Measurements from ENCODE around the gene CRB2. TPM values are rescaled to one million over a fixed set of nuclear protein-coding genes. Genes with fewer than 3 reads are reported as not detected.
A peak's percentile ranks its signal among the peaks of the same experiment; 100 is the strongest.

The CRB2 gene
- 0.17 and 0.65 TPM in 2 replicates for total RNA-seq

- DNase-seq (ENCODE audit: low read depth), result no peak
Measured at GRCh38 chr9:123355761-123356431, at the start of gene CRB2. Gene CRB2 (plus strand): TSS chr9:123356197. CDS start chr9:123356261, 64 bp downstream.

GRCh38 chr9:123309611-123310010 lies 46.4 kb upstream of the CRB2 start:
- peak; percentile 5 for DNase-seq (ENCODE audit: low read depth)

GRCh38 chr9:123310551-123311249 lies 45.3 kb upstream of the CRB2 start:
- no peak for DNase-seq (ENCODE audit: low read depth)

DNA sequence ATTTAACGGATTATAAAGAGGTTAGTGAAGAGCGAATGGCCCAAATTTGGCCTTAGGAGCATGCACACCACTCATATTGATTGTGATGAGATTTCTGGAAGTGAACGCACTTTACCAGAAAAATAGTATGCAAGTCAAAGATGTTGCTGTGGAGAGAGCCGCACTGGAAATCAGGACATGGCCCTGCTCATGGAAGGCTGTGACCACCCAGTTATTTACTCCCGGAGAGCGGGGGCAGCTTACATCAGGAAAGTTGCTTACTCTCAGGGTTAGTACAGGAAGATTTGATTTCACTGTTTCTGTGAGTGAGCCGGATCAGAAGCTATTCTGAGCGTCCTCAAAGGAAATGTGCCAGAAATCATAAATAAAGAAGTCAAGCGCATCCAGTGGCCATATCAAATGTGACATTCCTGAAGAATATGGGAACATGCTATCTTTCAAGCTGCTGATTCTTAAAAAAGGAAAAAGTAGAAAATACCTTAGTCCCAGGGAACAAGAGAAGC lies 44.7 kb upstream of the CRB2 start:
- no peak for DNase-seq (ENCODE audit: low read depth)

- no peak for DNase-seq (ENCODE audit: low read depth)
Measured at GRCh38 chr9:123312306-123312877, 43.6 kb upstream of the CRB2 start.

DNA sequence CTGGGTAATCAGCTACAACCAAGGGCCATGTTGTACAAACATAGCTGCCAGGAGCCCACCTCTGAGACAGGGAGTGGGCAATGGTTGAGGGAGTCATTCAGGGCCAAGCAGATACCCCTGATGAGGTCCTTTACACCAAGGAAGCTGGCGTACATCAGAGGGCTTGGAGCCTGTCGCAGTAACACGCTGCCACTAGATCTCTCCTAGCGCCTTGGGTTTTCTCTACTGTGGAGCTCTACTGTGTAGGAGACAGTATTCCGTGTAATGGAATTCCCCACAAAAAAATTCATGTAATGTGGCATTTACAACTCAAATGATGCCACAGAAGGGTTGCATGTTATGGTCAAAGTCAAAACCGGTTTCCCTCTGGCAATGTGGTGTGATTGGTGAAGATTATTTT lies 41.4 kb upstream of the CRB2 start:
- no peak for DNase-seq (ENCODE audit: low read depth)

DNA sequence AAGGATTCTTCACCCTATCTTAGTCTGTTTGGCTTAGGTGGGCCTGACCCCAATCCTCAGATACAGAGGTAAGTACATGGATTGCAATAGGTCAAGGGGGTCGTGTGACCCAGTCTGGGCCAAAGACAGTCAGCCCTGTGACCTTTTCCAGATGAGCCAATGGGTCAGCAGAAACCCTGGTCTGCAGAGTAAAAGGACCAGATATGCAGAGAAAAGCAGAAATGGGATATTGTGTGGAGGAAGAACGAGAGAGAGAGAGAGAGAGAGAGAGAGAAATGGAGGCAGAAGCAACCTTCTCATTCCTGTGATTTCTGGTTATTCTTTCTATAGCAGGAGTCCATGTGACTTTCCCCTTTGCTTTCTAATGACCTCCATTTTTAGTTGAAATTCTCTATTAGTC lies 40.4 kb upstream of the CRB2 start:
- no peak for DNase-seq (ENCODE audit: low read depth)

DNA sequence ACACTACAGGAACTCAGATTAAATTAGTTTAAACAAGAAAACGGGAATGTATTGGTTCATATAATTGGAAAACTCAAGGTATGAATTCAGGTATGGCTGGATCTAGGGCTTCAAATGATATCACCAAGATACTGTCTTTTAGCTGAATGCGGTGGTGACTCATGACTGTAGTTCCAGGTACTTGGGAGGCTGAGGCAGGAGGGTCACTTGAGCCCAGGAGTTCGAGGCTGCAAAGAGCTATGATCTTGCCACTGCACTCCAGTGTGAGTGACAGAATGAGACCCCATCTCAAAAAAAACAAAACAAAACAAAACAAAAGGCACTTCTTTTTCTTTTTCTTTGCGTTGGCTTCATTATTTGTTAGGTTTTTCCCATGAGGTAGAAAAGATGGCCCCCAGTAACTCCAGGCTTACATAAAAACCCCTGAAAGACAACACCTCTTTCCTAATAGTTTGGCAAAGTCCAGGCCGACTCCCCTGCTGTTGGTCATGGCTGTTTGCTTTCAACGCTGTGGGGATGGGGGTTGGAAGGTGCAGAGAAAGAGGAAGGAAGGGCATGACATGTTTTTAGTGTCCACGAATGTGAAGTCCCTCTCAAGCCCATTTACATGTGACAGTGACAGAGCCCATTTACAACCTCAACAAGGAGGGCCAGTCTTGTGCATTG lies 39.8 kb upstream of the CRB2 start:
- DNase-seq (ENCODE audit: low read depth), result no peak

DNA sequence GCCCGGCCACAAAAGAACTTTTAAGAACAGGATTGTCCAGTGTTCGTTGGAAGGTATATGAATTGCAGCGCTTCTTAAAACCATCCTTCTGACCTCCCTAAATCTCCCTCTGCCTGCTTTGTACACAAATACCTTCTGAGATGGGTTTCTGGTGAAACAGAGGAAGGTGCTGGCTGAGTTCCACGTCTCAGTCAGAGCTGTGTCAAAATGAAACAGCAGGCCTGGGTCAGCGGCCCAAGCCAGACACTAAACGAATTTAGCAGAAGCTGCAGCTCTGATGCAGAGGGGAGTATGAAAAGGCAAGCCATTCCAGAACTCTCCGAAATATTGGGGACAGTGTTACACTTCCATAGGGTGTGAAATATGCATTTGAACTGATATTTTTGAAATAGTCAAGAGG lies 37.8 kb upstream of the CRB2 start:
- no peak for DNase-seq (ENCODE audit: low read depth)

DNA sequence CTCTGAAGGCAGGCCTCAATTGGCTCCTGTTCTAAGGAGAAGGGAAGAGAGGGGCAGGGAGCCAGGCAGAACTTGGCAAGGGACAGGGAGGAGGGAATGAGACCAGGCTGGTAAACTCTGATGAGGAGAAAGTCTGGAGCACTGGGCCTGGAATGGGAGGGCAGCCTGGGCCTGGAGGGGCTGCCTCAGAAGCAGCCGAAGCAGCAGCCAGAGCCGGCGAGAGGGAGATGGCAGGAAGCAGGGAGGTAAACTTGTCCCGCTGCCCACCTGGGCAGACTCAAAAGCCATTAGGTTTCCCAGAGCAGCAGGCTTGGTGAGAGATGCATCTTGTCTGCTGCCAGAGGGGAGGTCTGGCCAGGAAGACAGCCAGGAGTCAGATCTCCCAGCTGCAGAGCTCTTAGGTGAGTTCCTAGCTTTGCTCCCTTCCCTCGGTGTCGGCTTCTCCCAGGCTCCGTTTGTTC lies 37.0 kb upstream of the CRB2 start:
- no peak for DNase-seq (ENCODE audit: low read depth)

DNA sequence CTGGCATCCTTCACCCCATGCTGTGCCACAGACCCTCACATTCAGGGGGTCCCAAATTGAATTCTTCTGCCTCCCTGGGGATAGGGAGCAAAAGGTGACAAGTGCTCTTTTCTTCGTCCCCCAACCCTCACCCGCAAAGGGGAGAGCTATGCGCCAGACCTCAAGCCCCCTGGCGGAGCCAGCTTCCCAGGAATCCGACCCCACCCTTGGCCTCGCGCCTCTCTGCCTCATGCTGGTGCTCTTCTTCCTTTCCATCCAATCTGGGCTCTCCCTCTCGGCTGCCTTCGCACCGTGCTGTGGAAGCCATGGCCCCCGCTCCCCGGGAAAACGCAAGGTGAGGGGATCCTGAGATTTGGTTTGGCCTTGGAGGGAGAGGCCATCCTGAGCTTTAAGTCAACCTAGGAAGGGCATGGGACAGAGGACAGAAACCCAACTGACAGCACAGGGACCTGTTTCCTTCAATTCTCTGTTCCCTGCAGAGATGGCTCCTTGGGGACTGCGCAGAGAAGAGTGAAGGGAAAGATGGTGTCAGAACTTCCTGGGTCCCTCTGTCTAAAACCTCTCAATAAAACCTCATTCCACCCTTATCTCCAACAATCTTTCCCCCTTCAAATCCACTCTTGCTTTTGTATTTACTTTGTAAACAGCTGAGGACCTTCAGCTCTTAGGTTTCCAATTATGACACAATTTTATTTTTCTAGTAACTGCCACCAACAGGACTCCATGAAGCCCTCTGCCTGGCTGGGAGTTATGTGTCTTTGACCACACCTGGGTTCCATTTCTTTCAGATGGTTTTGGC lies 36.3 kb upstream of the CRB2 start:
- no peak for DNase-seq (ENCODE audit: low read depth)

GRCh38 chr9:123320814-123321213 lies 35.2 kb upstream of the CRB2 start:
- no peak for DNase-seq (ENCODE audit: low read depth)

DNA sequence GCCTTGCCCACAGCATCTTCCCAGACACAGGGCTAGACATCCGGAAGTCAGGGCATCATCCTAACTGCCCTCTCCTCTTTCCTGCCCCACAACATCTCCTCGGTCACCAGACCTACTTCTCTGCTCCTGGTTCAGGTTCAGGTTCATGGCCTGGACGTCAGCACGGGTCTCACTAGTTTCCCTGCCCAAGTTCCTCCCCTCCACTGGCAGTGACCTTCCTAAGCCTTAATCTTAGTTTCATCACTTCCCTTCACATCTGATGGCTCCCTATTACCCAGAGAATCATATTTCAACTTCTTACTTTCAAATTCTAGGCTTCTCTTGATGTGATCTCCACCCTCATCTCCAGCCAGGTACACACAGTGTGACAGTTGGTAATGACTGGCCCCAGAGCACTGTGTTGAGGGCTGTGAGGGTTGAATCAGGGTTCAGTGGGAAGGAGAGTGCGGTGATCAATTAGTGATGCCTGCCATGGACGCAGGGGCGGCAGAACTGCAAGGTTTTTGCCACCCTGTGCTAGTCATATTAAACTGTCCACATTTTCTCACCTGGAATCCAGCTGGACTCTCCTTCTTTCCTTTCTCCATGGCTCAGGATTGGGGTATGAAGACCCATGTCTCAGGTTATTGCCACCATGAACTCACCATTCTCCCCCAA lies 34.3 kb upstream of the CRB2 start:
- no peak for DNase-seq (ENCODE audit: low read depth)

- no peak for DNase-seq (ENCODE audit: low read depth)
Measured at GRCh38 chr9:123322273-123323195, 33.5 kb upstream of the CRB2 start.

GRCh38 chr9:123323196-123324013 lies 32.6 kb upstream of the CRB2 start:
- no peak for DNase-seq (ENCODE audit: low read depth)

DNA sequence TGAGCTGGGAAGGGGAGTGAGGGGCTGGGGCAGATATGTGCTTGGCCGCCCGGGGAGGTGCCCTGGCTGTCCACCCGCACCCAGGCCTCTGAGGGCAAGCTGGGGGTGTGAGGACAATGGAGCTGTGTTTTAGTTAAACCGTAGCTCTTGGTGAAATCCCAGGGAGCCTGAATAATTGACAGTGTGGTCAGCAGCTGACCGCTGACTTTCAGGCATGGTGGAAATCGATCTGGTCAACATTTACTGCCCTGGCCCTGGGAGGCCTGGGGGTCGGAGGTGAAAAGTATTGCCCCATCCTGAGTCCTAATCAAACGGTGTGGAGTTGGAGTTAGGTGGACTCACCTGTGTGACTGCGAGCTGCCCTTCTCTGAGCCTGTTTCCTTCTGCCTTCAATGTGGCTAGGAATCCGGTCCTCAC lies 31.2 kb upstream of the CRB2 start:
- DNase-seq (ENCODE audit: low read depth), result no peak

GRCh38 chr9:123326187-123326586 lies 29.8 kb upstream of the CRB2 start:
- no peak for DNase-seq (ENCODE audit: low read depth)

DNA sequence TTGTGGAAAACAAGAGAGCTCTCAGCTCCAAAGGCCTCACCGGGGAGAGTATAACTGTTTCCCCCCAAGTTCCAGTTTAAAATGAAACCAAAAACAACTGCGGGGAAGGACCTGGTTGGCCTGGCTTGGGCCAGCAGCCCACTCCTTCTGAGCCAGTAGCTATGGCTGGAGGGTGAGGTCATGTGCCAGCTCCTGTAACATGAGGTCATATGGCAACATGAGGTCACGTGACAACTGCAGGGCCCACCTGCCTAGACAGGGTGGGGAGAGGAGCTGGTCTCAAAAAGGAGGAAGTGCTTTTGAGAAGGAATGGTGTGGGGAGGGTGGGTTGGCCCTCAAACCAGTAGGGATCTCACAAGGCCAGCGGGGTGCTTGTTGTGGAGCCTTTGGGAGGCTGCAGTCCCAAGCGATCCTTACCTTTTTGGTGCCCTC lies 29.3 kb upstream of the CRB2 start:
- DNase-seq (ENCODE audit: low read depth), result no peak

GRCh38 chr9:123327697-123328100 lies 28.3 kb upstream of the CRB2 start:
- peak; percentile 47 for DNase-seq (ENCODE audit: low read depth)
